Fibroblast of mammary gland (primary cell): ENCODE results near the gene P2RY14.
A peak's percentile ranks its signal among the peaks of the same experiment; 100 is the strongest.

Experiments used
- DNase-seq: peaks from one replicate; pipeline ENCODE4 v3.0.0-alpha.2; 2010; ENCODE audit warnings: low read depth
- H3K4me3 ChIP-seq: 2 replicates; pipeline ENCODE4 v1.5.1; 2011; ENCODE audit warnings: low read depth, mild to moderate bottlenecking, low read length, moderate library complexity; ENCODE audit not compliant: control insufficient read depth
- TF ChIP-seq, protein P1 (sequence below): conservative IDR thresholded peaks from 2 replicates; pipeline ENCODE4 v1.5.1; 2011; ENCODE audit warnings: low read depth, low read length, inconsistent platforms; ENCODE audit not compliant: control insufficient read depth, insufficient read depth

P2RY14 gene

DNA sequence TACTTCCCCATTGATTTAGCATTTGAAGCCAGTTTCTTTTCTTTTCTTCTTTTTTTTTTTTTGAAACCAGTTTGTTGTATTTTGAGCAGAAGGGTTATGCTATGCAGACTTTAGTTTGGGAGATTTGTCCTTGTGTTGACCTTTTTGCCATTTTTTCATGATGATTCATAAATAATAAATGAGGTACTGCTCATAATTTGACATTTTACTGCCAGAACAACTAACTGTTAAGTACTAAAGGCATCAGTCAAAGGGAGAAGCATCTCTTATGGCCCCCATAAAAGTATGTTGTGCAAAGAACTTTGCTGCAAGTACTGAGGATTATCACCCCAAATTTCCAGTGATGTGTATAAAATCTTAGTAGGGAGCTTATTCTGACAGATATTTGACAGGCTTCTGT, 40.0 kb upstream of the P2RY14 start:
- TF ChIP-seq, protein P1, sequence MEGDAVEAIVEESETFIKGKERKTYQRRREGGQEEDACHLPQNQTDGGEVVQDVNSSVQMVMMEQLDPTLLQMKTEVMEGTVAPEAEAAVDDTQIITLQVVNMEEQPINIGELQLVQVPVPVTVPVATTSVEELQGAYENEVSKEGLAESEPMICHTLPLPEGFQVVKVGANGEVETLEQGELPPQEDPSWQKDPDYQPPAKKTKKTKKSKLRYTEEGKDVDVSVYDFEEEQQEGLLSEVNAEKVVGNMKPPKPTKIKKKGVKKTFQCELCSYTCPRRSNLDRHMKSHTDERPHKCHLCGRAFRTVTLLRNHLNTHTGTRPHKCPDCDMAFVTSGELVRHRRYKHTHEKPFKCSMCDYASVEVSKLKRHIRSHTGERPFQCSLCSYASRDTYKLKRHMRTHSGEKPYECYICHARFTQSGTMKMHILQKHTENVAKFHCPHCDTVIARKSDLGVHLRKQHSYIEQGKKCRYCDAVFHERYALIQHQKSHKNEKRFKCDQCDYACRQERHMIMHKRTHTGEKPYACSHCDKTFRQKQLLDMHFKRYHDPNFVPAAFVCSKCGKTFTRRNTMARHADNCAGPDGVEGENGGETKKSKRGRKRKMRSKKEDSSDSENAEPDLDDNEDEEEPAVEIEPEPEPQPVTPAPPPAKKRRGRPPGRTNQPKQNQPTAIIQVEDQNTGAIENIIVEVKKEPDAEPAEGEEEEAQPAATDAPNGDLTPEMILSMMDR: no peak
- DNase-seq: peak; percentile 48
- no peak overlapping the region for H3K4me3 ChIP-seq

GRCh38 chr3:151316267-151316991, 38.1 kb upstream of the P2RY14 start, which contains the start of gene GPR87:
Gene GPR87 (minus strand): TSS chr3:151316820. CDS start chr3:151300100, 16,720 bp downstream.
- no peak within 1 kb of the TSS for H3K4me3 ChIP-seq
- TF ChIP-seq, protein P1: no peak
- peak; percentile 45 for DNase-seq

DNA sequence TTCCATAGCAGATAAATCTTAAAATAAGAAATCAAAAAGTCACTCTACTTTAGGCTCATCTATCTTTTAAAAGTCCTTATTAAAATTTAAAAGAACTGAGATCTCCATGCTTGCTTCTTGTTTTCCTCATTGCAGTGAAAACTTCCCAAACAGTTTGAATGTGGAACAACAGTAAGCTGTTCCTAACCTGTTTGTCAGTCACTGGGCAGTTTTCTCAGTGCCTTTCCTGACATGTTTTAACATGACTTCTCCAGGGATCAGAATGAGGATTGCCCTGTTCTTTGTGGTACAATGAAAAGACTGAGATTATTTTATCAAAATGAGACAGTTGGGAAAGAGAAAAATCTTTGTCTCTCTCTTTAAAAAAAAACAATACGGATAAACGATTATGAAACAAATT, 37.5 kb upstream of the P2RY14 start:
- no peak overlapping the region for H3K4me3 ChIP-seq
- no peak for DNase-seq
- TF ChIP-seq, protein P1: no peak

GRCh38 chr3:151315136-151315535, 36.8 kb upstream of the P2RY14 start:
- peak; percentile 66 for DNase-seq
- TF ChIP-seq, protein P1: no peak
- no peak overlapping the region for H3K4me3 ChIP-seq

DNA sequence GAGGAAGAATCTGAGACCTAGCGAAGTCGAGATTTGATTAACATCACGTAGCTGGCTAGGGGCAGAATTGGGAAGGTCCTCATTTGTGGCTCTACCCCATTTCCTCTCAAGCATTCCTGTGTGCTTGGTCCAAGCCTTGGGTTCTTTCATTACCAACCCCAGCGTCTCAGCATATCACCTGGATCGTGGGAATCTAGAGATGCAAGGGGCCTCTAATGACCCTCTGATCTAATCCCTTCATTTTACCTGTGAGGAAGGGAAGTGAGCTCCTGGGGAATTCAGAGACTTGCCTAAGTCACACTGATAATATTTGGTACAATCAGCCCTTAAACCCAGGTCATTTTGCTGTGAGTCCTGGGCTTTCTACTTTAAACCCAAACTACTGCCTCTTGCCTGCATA, 36.3 kb upstream of the P2RY14 start:
- H3K4me3 ChIP-seq: no peak overlapping the region
- TF ChIP-seq, protein P1: no peak
- no peak for DNase-seq

DNA sequence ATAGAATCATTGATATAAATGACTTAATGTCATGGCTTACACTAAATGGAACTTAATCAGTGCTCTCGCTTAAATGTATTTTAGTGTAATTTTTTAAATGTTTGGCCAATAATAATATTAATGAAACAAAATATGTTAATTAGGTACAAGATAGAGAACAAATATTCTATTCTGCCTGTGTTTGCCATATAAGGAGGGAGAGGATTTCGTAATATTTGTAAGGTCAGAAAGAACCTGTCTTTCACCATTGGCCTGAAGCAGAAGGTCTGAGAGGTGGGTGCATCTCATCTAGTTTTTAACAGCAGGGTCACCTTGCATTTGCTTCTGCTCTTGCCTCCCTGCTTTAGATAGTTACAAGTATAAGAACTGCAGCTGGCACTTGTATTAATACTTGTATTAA, 35.8 kb upstream of the P2RY14 start:
- no peak overlapping the region for H3K4me3 ChIP-seq
- DNase-seq: no peak
- TF ChIP-seq, protein P1: no peak
